Pulmonary artery endothelial cell (primary cell): ENCODE measurements around the gene TBCEL. TPM values are rescaled to one million over a fixed set of nuclear protein-coding genes. Genes with fewer than 3 reads are reported as not detected.

Experiments used
- DNase-seq: peaks from one replicate; pipeline ENCODE4 v3.0.0-alpha.2; 2011; ENCODE audit warnings: low read depth, low spot score
- total RNA-seq: library from RNA; depleted of rRNA; stranded (reverse); fragments of >200 nt; gene quantifications from 2 replicates; pipeline ENCODE4 v1.2.3, GENCODE V29; 2014

Gene TBCEL
- total RNA-seq, 1 donor from 2014 or later = 24.5 TPM

- DNase-seq = no peak
Observed at GRCh38 chr11:121063728-121064127, 39.8 kb downstream of the TBCEL start.

- no peak for DNase-seq
Observed at GRCh38 chr11:121066623-121067022, 42.7 kb downstream of the TBCEL start.

GRCh38 chr11:121067026-121067425 lies 43.1 kb downstream of the TBCEL start:
- DNase-seq = no peak

GRCh38 chr11:121067453-121067852 lies 43.6 kb downstream of the TBCEL start:
- DNase-seq = no peak

DNA sequence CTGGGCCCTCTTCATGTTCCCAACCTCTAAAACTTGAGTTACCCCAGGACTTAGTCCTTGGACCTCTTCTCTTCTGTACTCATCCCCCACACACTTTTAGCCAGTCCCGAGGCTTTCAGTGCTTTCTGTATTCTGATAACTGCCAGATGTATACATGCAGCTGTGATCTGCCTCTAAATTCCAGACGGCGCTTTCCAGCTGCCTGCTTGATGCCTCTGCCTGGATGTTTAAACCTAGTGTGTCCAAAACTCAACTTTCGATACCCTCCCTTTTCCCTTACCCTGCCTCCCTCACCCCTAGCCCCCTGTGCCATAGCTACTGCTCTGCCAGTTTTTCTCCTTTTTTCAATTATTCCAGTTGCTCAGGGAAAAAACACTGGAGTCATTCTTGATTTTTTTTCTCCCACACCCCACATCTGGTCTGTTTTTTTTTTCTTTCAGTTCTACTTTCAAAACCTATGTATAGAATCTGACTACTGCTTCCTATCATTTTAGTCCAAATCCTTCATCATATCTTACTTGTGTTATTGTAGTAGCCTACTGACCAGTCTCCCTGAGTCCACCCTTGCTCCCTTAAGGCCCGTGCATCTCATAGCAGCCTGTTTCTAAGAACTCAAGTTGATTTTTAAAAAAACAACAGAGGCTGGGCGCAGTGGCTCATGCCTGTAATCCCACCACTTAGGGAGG lies 44.2 kb downstream of the TBCEL start:
- no peak for DNase-seq

GRCh38 chr11:121068787-121069186 lies 44.9 kb downstream of the TBCEL start:
- no peak for DNase-seq

DNA sequence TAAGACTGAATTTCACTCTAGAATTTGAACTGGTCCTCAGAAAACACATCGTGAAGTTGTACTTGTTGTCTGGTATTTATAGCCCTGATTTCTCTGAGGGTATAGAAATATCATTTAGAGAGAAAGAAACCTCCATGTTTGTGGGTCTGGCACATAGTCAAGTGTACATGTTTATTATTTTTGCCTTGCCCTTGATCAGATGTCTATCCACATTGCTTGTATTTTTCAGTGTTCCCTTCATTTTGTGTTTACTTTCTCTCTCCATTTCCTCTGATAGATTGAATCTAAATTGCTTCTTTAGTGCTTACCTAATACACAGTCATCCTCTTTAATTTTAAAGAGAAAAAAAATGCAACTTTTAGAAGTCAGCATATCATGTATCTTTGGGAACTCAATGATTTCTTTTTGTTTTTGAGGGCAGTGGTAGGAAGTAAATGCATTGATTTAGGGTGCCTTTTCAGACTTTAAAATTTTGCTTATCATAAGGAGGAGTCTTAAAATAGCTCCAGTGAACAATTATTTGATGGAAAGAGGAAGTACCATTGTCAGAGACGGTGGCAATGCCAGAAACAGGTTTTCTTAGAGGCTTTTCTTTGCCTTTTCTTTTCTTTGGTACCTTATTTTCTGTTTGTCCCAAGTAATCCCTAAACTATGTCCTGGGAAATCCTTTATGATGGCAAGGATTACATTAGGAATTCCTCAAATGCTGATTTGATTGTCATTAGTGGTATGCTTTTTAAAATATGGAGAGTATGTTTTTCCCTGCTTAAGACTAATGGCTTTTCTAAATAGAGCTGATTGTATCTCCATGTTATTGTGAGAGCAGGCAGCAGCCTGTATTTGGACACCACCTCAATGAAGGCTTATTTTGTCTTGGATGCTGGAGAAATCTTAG lies 47.3 kb downstream of the TBCEL start:
- DNase-seq = no peak

DNA sequence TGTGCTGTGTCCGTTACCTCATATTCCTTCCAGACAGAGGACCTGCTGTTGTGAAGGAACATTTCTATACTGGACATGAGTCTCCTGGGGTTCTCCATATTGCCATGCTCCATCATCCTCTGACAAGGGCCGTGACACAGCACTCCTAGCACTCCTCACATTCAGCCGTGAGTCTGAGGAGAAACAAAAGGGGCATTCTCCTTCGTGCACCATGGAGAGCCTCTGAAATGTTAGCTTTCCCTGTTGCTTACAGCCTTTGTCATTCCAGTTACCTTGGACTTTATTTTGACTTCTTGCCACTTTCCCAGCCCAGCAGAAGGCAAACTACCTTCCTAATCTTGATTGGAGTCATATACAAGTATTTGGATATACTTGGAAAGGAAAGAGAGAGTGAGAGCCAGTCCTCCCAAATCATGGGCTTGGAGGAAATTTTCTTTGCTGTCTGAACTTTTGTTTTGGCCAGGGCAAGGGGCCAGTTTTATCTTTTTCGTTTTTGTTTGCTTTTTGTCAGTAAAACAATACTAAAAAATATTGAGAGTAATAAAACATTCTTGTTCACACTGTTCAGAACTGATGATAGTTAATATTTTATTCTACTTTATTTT lies 48.0 kb downstream of the TBCEL start:
- DNase-seq = no peak

DNA sequence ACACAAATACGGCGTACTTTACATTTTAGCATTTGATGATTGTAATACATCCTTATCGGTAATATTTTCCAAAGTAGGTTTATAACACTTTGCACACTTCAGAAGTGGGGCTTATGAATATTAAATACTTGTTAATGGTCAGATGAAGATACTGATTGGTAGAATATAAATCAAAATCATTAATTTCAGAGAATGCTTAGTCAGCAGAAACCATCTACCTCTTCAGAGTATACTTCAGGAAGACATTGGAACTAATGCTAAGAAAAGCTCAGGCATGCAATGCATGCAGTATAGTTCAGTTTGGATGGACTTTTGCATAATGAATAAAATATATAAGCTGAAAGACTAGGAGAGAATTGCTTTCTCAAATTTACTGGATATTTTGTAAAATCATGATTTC lies 57.4 kb downstream of the TBCEL start:
- no peak for DNase-seq

DNA sequence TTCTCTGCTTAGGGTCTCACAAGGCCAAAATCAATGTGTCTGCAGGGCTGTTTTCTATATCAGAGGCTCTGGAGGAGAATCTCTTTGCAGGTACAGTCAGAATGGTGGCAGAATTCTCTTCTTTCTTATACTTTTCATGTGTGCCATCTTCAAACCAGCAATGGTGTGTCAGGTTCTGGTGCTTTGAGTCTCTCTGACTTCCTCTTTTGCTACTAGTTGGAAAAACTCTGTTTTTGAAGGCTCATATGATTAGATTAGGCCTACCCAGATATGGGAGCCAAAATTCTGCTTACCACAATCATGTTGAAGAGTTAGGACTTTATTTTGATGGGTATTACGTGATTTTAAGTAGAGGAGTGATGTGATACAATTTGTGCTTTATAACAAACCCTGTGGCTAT lies 58.3 kb downstream of the TBCEL start:
- no peak for DNase-seq

GRCh38 chr11:121082670-121083069 lies 58.8 kb downstream of the TBCEL start:
- no peak for DNase-seq

DNA sequence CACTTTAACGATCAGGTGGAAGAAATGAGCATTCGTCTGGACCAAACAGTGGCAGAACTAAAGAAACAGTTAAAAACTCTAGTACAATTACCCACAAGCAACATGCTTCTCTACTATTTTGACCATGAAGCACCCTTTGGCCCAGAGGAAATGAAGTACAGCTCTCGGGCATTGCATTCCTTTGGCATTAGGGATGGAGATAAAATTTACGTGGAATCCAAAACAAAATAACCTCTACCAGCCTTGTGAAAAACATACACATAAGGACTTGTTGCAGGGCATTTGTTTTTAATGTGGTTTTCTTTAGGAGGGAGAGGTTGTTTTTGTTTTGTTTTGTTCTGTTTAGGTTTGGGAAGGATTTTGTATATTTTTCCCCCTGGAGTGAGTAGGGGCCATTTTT lies 63.0 kb downstream of the TBCEL start:
- DNase-seq = no peak

- DNase-seq = no peak
Observed at GRCh38 chr11:121089566-121089965, 65.7 kb downstream of the TBCEL start.

GRCh38 chr11:121090145-121090721 lies 66.3 kb downstream of the TBCEL start:
- DNase-seq = no peak

DNA sequence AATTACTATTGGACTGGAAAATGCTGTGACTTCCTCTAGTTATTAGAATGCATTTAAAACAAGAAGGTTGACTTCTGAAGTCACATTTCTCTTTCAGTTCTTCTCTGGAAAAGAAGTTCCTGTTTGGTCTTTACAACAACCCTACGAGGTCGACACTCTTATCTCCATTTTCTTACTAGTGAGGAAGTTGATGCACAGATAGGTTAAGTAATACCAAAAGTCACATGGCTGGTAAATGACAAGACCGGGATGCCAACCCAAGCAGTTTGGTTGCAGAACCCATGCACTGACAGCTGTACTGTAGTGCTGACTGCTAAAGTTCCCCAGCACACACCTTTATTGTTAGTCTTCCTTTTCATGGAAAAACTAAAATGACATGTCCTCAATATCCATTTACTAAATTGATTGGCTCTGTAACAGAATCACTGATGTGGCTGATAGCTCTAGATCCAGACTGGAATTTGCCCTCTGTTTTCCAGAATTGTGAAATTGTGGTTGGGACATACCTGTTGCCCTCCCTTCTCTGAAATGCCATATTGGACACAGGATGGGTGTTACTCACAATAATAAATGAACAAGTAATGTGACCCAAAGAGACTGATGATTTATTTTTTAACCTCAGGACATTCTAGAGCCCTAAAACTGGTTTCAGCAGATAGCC lies 67.7 kb downstream of the TBCEL start:
- no peak for DNase-seq

GRCh38 chr11:121095561-121095960 lies 71.7 kb downstream of the TBCEL start:
- no peak for DNase-seq

DNA sequence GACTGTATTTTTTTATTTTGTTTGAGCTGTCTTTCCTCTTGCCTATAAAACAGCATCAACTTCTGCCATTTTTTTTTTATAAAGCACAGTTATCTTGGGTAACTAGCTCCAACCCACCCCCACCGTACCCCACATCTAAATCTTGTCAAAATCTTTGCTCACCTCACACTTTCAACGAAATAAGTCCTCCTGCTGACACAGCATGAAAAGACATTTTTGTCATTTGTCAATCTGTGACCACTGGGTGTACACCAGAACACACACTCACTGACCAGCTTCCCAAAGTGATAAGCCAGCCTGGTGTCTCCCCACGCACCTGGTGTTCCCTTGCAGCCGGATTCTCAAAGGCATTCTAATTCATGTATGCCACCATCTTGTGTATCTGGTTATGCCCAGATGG lies 75.5 kb downstream of the TBCEL start:
- no peak for DNase-seq

DNA sequence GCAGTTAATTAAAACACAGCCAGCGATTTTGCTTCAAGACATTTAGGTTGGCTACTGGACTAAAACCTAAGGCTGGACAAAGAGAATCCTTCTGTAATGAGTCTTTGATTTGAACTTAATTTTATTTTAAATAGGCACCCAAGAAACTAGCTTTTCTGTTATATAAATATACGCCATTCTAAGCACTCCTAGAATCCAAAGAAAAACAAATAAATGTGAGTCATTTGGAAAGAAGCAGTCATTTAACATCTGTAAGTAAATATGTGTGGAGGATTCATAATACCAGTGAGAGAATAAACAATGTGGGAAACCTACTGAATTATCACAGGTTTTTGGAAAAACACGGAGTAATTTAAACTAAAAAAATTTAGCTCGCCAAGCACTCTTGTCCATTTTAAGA lies 76.0 kb downstream of the TBCEL start:
- DNase-seq = no peak

DNA sequence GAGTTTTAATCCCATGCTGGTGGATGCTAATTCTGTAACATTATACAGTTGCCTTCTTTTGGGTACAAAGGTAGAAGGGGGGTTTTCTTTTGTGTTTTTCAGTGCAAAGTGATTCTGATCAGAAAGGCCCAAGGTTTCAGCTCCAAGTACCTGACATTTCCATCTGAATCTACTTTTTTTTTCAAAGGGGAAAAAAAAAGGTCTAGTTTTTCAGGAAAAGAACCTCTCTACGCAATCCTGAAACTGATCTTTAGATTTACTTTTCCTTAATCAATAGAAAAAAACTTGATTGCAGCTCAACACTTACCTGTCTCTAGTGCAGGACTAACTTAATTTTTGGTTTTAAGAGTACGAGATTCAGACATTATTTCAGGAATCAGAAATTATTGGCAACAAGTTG lies 77.0 kb downstream of the TBCEL start, which contains the start of gene TECTA:
TSS of gene TECTA (plus strand) at position 301 of the 400 bp plus-strand sequence. CDS start 1,423 bp downstream, outside the sequence.
- no peak for DNase-seq

- no peak for DNase-seq
Observed at GRCh38 chr11:121104312-121104762, 80.4 kb downstream of the TBCEL start.

DNA sequence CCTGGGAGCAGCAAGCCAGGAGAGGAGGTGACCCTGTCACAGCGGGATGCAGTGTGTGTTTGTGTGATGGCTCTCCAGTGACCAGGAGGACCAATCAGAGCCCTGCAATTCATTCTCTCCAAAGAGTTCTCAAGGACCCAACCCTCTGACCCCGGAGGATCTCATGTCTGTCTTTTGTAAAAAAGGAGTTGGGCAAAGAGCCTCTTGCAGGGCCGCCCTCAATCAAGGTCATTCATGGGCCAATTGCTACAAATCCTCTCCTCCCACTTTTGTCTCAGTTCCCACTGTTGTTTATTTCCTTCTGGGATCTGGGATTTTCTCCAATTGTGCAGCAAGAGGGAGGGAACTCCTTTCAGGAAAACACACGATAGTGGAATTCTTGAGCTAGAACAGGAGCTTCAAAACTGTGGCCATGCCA lies 81.2 kb downstream of the TBCEL start:
- no peak for DNase-seq
